Measurements from ENCODE around the gene DUS4L.

DNA sequence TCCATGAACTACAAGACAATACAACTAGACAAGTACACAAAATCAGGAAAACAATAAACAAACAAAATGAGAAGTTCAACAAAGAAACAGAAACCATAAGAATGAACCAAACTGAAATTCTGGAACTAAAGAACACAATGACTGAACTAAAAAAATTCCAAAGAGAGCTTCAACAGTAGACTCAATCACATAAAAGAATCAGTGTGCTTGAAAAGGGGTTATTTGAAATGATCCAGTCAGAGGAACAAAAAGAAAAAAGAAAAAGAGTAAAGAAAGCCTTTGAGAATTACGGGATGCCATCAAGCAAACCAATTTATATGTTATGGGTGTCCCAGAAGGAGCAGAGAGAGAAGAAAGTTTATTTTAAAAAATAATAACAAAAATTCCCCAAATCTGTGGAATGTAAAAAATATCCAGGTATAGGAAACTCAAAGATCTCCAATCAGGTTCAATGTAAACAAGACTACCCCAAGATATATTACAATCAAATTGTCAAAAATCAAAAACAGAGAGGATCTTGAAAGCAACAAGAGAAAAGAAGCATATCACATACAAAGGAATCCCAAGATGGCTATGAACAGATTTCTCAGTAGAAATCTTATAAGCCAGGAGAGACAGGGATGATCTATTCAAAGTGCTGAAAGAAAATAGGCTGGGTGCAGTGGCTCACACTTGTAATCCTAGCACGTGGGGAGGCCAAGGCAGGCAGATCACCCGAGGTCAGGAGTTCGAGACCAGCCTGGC, 18.8 kb upstream of the DUS4L start:
- TF ChIP-seq POLR2A (IDR thresholded peaks at IDR 0.05; ENCODE audit: low read depth, low read length) (no peak), SPI1 (IDR thresholded peaks at IDR 0.05; ENCODE audit: low read depth, low read length) (no peak), TAF1 (IDR thresholded peaks at IDR 0.05; ENCODE audit: low read depth, low read length) (no peak), POU2F2 (IDR thresholded peaks at IDR 0.05; ENCODE audit: low read depth, low read length) (no peak)

Measured in GM12891 (cell line).